ENCODE data around the gene HTN1. TPM values are rescaled to one million over a fixed set of nuclear protein-coding genes. Genes with fewer than 3 reads are reported as not detected.
"Not testable (repeated sequence)": the region's sequence is repeated elsewhere in the genome, so short reads cannot be mapped to it uniquely, and the experiment has no call there.

Gene HTN1
- total and polyA plus RNA-seq, 9 of the 15 experiments (the other 6 are each of a cell fraction or from before 2014, with no cell fraction given), result not detected

DNA sequence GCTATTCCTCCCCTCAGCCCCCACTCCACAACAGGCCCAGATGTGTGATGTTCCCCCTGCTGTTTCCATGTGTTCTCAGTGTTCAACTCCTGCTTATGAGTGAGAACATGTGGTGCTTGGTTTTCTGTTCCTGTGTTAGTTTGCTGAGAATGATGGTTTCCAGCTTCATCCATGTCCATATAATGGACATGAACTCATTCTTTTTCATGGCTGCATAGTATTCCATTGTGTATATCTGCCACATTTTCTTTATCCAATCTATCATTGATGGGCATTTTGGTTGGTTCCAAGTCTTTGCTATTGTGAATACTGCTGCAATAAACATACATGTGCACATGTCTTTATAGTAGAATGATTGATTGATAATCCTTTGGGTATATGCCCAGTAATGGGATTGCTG lies 10.3 kb upstream of the HTN1 start:
- H3K4me1 ChIP-seq (replicated peaks in 1 of 2; ENCODE audit: control insufficient read depth in 2 of 2, insufficient read depth in 2 of 2, low read length in 2 of 2); H3K27ac ChIP-seq (ENCODE audit: extremely low read depth, low read depth, low read length); ATAC-seq; H3K4me2 ChIP-seq (ENCODE audit: insufficient read depth, low read length); BruUV-seq (replicated peaks); H3K4me3 ChIP-seq; H3K9me3 ChIP-seq (replicated peaks; ENCODE audit: control insufficient read depth, insufficient read depth, low read depth, low read length); H3K9me1 ChIP-seq (ENCODE audit: control insufficient read depth, insufficient read depth, low read length); CTCF ChIA-PET (ENCODE audit: low intra/inter-chr PET ratio); in situ Hi-C loops (cut with MboI); FAIRE-seq; H3K9ac ChIP-seq (ENCODE audit: insufficient read depth in 1 of 2, low read depth in 2 of 2, low read length in 2 of 2); H3K79me2 ChIP-seq (ENCODE audit: control insufficient read depth, insufficient read depth, low read length); DNase-seq (ENCODE audit: extremely low read depth in 1 of 4, low spot score in 3 of 4); H3K27me3 ChIP-seq (ENCODE audit: control insufficient read depth in 2 of 2, insufficient read depth in 2 of 2, low read length in 2 of 2); H2AFZ ChIP-seq (ENCODE audit: low read depth, low read length); H4K20me1 ChIP-seq (replicated peaks; ENCODE audit: control insufficient read depth, insufficient read depth, low read length); intact Hi-C loops (cut with micrococcal nuclease); H3K36me3 ChIP-seq (ENCODE audit: control insufficient read depth, insufficient read depth, low read length); POLR2A ChIA-PET: not testable (repeated sequence)
- TF ChIP-seq ZNF146 (CRISPR knock-in tag; IDR thresholded peaks at IDR 0.05; ENCODE audit: unreplicated experiment), result peak; percentile 80

DNA sequence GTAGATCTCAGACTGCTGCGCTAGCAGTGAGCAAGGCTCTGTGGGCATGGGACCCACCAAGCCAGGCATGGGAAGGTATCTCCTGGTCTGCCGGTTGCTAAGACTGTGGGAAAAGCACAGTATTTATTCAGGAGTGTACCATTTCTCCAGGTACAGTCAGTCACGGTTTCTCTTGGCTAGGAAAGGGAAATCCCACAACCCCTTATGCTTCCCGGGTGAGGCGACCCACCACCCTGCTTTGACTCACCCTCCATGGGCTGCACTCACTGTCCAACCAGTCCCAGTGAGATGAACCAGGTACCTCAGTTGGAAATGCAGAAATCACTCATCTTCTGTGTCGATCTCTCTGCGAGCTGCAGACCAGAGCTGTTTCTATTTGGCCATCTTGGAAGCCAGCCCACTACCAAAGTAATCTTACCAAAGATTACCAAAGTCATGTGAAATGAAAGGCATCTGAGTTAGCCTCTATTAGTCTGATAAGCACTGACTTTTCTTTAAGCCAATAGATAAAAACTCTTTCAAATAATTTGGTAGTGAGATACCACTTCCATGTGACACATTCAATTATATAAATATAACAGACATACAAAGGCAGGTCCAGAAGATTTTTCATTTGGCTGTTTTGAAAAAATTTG lies 8.5 kb upstream of the HTN1 start:
- TF ChIP-seq ZBTB49 (CRISPR knock-in tag; IDR thresholded peaks at IDR 0.05; ENCODE audit: borderline replicate concordance) (no peak), HMG20B (CRISPR knock-in tag; IDR thresholded peaks at IDR 0.05) (no peak), ZNF77 (CRISPR knock-in tag; IDR thresholded peaks at IDR 0.05) (no peak), ZNF282 (CRISPR knock-in tag; IDR thresholded peaks at IDR 0.05) (no peak), ATF1 (CRISPR knock-in tag; IDR thresholded peaks at IDR 0.05) (no peak), ATF1 (tag; IDR thresholded peaks at IDR 0.05) (no peak), TEAD1 (CRISPR knock-in tag; IDR thresholded peaks at IDR 0.05) (no peak), ZFP36 (IDR thresholded peaks at IDR 0.05; ENCODE audit: low read depth, low read length, partially characterized antibody) (no peak), NCOR1 (IDR thresholded peaks at IDR 0.05) (no peak), COPS2 (conservative IDR thresholded peaks at IDR 0.05) (no peak), DDX20 (tag; IDR thresholded peaks at IDR 0.05; ENCODE audit: low read depth) (no peak), ZKSCAN1 (IDR thresholded peaks at IDR 0.05; ENCODE audit: low read depth, low read length) (no peak)
- TF ChIP-seq, protein P1, sequence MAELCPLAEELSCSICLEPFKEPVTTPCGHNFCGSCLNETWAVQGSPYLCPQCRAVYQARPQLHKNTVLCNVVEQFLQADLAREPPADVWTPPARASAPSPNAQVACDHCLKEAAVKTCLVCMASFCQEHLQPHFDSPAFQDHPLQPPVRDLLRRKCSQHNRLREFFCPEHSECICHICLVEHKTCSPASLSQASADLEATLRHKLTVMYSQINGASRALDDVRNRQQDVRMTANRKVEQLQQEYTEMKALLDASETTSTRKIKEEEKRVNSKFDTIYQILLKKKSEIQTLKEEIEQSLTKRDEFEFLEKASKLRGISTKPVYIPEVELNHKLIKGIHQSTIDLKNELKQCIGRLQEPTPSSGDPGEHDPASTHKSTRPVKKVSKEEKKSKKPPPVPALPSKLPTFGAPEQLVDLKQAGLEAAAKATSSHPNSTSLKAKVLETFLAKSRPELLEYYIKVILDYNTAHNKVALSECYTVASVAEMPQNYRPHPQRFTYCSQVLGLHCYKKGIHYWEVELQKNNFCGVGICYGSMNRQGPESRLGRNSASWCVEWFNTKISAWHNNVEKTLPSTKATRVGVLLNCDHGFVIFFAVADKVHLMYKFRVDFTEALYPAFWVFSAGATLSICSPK (IDR thresholded peaks at IDR 0.05; ENCODE audit: borderline replicate concordance), result no peak
- ChIA-PET POLR2A (no interaction called here), CTCF (ENCODE audit: low intra/inter-chr PET ratio) (no interaction called here)
- Histone ChIP-seq H3K36me3 (ENCODE audit: control insufficient read depth, insufficient read depth, low read length) (no peaks in the 10 kb centered on the region), H3K4me2 (ENCODE audit: insufficient read depth, low read length) (no peak overlapping the region), H3K27me3 (ENCODE audit: control insufficient read depth in 2 of 2, insufficient read depth in 2 of 2, low read length in 2 of 2) (no peaks in the 10 kb centered on the region), H3K9ac (ENCODE audit: insufficient read depth in 1 of 2, low read depth in 2 of 2, low read length in 2 of 2) (no peak overlapping the region), H4K20me1 (replicated peaks; ENCODE audit: control insufficient read depth, insufficient read depth, low read length) (no peaks in the 10 kb centered on the region), H3K9me3 (replicated peaks; ENCODE audit: control insufficient read depth, insufficient read depth, low read depth, low read length) (no peaks in the 10 kb centered on the region; the same call in 1 of the 2 replicates), H2AFZ (ENCODE audit: low read depth, low read length) (no peak overlapping the region), H3K4me3 (no peak overlapping the region), H3K79me2 (ENCODE audit: control insufficient read depth, insufficient read depth, low read length) (no peaks in the 10 kb centered on the region), H3K27ac (ENCODE audit: extremely low read depth, low read depth, low read length) (no peak overlapping the region), H3K9me1 (ENCODE audit: control insufficient read depth, insufficient read depth, low read length) (no peaks in the 10 kb centered on the region), H3K4me1 (replicated peaks in 1 of 2; ENCODE audit: control insufficient read depth in 2 of 2, insufficient read depth in 2 of 2, low read length in 2 of 2) (no peaks in the 10 kb centered on the region)
- no peak for DNase-seq (ENCODE audit: extremely low read depth in 1 of 4, low spot score in 3 of 4)
- no TSS peak for BruUV-seq (replicated peaks)
- in situ Hi-C loops (cut with MboI) (no loop called here), intact Hi-C loops (cut with micrococcal nuclease) (no loop called here)
- no peak for FAIRE-seq
- WGBS (ENCODE audit: insufficient coverage, low coverage, missing lambda C conversion rate), result 6% methylated on average over 7 of the region's 7 CpGs
- no peak for ATAC-seq

Data from K562 (cell line).